ENCODE measurements around the gene SMURF1.

SMURF1 gene

GRCh38 chr7:99096124-99096887, 47.6 kb downstream of the SMURF1 start:
- DNase-seq, result no peak

DNA sequence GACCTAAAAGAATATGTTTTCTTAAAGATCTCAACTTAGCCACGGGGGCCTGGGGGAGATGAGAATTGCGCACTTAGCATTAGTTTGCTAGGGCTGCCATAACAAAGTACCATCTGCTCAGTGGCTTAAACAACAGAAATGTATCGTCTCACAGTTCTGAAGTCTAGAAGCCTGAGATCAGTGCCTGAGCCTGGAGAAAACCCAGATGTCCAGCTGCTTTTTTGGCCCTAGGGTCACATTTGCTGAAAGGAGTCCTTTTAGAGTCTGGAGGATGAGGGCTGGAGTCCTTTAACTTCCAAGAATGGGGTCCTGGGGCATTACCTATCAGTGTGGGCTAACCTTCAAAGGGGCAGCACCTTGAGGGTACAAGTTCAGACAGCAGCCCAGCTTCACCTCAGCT, 48.2 kb downstream of the SMURF1 start:
- no peak for DNase-seq

- no peak for DNase-seq
Measured at GRCh38 chr7:99094401-99094800, 49.5 kb downstream of the SMURF1 start.

DNA sequence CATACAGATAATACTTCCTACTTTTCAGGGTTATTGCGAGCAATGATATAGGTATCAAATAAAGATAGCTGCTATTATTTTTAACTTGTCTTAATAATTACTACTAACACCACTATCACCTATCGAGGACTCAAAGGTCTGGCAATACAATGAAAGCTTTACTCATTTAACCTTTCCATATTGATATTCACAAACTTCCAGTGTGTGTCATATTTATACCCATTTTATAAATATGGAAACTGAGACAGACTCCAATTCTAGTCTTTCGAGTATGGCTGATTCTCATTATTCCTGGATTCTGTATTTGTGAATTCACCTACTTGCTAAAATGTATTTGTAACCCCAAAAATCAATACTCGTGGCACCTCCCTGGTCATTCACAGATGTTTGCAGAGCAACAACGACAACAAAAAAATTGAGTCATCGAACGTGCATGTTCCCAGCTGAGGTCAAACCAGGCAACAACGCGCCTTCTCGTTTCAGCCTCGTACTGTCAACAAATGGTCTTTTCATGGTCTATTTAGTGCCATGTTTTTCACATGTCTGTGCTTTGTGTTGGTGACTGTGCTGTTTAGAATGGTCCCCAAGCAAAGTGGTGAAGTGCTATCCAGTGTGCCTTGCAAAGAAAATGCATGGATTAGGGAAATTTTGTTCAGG, 51.7 kb downstream of the SMURF1 start:
- no peak for DNase-seq

DNA sequence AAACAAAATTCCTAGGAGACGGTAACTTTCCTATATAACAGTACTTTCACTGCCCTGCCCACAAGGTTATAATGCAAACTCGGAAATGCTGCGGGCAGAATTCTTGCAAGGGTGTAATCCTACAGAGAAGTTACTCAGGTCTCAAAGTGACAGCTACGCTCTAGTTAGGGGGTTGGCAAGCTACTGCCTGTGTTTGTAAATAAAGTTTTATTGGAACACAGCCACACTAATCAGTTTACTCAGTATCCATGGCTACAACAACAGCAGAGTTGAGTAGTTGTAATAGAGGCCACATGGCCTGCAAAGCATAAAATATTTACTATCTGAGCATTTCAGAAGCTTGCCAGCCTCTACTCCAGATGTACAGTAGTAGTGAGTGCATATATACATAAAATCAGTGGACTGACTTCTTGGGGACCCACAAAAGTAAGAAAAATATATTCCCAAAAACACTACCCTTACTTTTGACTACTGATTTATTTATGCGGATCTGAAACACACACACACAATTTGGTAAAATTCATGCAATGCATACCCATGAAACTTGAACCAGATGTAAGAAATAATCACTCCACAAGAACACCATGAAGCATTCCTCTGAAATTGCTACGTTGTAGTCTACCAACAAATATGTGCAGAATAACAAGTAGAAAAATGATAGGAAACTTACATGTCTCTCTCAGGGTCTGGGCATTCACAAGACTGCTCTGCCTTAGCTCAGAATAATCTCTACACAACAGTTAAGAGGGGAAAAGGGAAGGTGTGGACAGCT, 53.0 kb downstream of the SMURF1 start:
- DNase-seq, result no peak

DNA sequence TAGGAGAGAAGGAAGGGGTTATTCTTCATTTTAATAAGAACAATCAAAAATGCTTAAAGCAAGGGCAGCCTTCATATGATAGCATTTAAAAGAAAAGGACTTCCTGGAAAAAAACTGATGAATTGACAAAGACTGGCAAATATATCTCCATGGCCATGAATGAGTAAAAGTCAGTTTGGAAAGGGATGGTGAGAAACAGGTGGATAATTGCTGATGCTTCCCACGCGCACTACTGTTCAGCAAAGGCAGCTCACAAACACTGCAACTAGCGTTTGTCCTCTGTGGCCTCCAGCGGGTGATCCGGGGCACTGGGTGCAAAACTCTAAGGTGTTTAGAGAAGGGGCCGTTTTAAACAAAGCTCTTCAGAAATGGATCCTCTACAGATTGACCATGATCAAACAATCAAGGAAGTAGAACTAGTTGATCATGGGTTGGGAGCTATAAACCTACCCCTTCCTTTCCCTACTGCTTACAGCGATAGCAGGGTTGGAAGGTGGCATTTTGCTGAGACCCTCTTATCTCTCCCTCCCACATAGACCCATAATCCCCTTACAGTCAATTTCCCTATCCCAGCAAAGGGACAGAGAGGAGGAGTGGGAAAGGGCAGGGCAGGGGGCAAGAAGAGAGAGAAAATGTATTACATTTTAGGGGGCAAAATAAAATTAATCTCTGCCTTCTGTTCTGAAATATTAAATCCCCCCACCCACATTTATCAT, 53.8 kb downstream of the SMURF1 start:
- DNase-seq, result no peak

DNA sequence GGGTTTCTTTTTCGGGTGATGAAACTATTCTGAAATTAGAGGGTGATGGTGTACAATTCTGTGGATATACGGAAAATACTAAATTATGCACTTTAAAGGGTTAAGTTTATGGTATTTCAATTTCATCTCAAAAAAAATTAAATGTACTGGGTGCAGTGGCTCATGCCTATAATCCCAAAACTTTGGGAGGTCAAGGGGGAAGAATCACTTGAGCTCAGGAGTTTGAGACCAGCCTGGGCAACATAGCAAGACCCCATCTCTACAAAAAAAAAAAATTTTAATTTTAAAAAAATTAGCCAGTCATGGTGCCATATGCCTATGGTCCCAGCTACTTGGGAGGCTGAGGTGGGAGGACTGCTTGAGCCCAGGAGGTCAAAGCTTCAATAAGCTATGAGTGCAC, 57.0 kb downstream of the SMURF1 start:
- DNase-seq, result no peak

GRCh38 chr7:99086532-99086931, 57.4 kb downstream of the SMURF1 start:
- no peak for DNase-seq

DNA sequence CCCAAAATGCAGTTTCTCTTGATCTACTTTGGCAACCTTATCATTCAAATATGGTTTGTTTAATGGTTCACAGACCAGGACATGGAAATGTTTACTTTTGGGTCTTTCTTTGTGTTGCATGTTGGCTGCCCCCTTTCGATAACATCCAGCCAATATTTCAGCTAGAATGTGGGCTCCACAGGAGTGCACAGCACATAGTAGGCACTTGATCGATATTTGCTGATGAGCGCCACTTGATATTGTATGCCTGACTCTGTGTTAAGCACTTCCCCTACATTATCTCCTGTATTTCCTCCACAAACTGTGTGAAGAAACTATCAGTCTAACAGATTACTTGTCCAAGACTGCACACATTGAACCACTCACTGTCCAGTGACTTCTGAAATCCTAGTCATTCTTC, 60.2 kb downstream of the SMURF1 start:
- no peak for DNase-seq

- no peak for DNase-seq
Measured at GRCh38 chr7:99083068-99083651, 60.7 kb downstream of the SMURF1 start.

DNA sequence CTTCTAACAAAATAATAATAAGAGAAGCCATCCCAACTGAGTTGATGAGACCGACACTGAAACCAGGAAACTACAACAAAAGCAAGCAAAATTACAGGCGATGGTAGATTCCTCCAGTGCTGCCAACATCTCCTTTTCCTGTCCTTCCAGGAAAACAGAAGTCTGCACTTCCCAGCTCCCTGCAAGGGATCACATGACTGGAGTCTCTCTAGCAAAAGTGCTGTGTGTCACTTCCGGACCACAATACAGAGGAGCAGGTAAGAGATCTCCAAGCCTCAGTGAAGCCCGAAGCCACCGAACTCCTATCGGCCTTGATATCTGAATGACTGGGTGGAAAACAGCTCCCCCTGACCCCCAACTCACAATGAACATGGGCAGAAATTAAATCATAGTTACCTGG, 63.2 kb downstream of the SMURF1 start:
- DNase-seq, result no peak

DNA sequence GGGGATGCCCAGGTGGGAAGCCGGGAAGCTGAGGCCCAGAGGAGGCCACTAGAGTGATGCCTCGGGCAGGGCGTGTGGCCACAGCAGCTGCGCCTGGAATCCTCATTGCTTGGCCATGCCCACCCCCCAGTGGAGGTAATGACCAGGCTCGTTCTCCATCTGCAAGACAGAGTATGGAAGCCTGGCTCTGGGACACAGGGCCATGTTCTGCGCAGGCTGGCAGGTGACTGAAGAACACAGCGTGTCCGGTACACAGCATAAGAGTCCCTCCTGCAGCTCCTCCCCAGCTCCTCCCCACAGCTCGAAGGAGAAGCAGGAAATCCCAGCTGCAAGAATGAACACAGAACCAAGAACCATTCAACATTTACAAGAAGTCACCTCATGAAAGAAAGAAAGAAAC, 64.8 kb downstream of the SMURF1 start:
- no peak for DNase-seq

GRCh38 chr7:99078416-99078815, 65.5 kb downstream of the SMURF1 start:
- no peak for DNase-seq

DNA sequence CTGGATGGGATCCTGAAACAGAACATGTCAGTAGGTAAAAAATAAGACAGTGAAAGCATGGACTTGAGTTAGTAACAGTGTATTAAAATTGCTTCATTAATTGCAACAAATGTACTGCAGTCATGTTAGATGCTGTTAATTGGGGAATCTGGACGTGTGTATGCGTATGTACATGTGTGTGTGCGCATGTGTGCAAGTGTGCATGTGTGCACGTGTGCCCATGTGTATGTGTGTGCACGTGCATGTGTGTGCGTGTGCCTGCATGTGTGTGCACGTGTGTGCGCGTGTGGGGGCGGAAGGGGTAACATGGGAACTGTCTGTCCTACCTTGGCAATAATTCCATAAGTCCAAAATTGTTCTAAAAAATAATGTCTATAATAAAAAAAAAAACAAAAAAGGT, 67.3 kb downstream of the SMURF1 start:
- DNase-seq, result no peak

GRCh38 chr7:99073839-99074446, 70.0 kb downstream of the SMURF1 start:
- DNase-seq, result no peak

DNA sequence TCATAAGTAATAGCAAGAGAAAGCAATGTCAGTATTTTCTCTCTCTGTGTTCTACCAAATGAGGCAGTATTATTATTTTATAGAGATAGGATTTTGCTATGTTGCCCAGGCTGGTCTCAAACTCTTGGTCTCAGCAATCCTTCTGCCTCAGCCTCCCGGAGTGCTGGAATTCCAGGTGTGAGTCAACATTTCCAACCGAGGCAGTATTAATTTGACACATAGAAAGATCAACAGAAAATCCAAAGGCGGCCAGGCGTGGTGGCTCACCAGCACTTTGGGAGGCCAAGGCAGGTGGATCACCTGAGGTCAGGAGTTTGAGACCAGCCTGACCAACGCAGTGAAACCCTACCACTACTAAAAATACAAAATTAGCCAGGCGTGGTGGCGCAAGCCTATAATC, 71.8 kb downstream of the SMURF1 start:
- no peak for DNase-seq

DNA sequence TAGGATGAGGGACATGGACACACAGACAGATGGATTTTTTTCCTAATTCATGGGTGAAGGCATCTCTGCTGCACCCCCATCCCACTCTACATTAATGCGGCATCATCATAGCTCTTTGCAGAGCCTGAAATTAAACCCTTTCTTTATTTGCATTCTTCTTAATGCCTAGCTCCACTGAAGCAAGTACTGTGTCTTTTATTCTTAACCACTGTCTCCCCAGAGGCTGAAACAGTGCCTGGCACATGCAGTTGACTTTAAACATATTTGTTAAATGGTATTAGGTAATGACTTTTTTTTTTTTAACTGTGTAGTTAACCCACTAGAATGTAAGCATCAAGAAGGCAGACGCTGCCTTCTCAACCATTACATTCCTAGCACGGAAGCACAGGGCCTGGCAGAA, 73.5 kb downstream of the SMURF1 start:
- no peak for DNase-seq

GRCh38 chr7:99061001-99061776, 82.7 kb downstream of the SMURF1 start:
- no peak for DNase-seq

GRCh38 chr7:99054781-99055180, 89.1 kb downstream of the SMURF1 start:
- no peak for DNase-seq

DNA sequence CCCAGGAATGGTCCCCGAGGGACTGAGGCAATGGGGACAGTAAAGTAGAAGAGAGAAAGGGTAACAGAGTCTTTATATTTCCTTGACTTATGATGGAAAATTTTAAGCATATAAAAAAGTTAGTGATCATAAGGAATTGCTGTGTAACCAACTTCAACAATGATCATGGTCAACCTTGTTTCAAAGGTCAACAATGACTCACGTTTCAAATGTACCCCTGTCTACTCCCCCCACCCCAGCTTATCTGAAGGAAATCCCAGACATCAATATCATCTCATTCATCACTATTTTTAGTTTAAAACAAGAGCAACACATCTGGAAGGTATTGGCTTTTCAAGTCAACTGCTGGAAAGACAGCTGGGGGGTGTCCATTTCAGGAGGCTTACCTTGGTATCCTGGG, 92.9 kb downstream of the SMURF1 start:
- DNase-seq, result no peak

DNA sequence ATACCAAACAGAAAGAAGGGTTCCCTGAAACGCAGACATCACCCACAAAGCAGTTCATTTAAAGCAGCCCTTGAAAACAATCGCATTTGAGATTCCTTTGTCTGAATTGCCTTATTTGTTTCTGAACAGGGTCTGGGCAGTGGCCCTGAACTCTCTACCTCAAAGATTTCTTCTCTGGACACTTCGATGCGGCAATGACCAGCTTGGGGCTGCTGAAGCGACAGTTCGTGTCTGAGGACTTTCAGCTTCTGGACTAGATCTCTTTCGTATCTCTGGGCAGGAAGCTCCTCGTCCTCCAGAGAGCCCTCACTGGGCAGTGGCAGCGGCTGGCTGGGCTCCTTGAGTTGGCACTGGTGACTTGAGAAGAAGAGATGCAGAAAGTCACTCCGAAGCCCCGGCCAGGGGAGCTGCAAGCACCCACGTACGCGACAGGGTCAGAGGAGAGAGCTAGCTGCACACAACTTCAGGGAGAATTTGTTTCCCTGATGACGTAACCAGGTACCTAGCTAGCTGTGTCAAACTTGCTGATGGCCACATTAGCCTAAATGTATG, 96.3 kb downstream of the SMURF1 start:
- DNase-seq, result no peak
